H7 (cell line): ENCODE results near the gene TANC1. TPM values are rescaled to one million over a fixed set of nuclear protein-coding genes. Genes with fewer than 3 reads are reported as not detected.

Experiments used
- DNase-seq: peaks from one replicate; pipeline ENCODE4 v3.0.0; 2012
- H3K27me3 ChIP-seq: 2 replicates; pipeline ENCODE4 v1.6.0; 2011; ENCODE audit warnings: mild to moderate bottlenecking, low read length; ENCODE audit not compliant: control insufficient read depth, insufficient read depth
- H3K36me3 ChIP-seq: replicated peaks from 2 replicates; pipeline ENCODE4 v1.5.1; 2011; ENCODE audit warnings: low read length; ENCODE audit not compliant: control insufficient read depth, insufficient read depth
- H3K4me3 ChIP-seq: 2 replicates; pipeline ENCODE4 v1.5.1; 2011; ENCODE audit warnings: low read depth, mild to moderate bottlenecking, control low read depth, low read length, moderate library complexity; ENCODE audit not compliant: insufficient read depth
- total RNA-seq: library from RNA; depleted of rRNA; stranded (reverse); fragments of >200 nt; shearing (Covaris generic); gene quantifications from 2 replicates; pipeline ENCODE4 v1.2.3, GENCODE V29; 2014

Gene TANC1
- total RNA-seq, 1 experiment from 2014 or later = 7.0 TPM

GRCh38 chr2:159206736-159207380, 238.4 kb downstream of the TANC1 start:
- Histone ChIP-seq H3K36me3 (no peaks in the 10 kb centered on the region), H3K4me3 (no peak overlapping the region), H3K27me3 (peaks cover 11% of the 10 kb centered on the region)
- DNase-seq = no peak

- no peaks in the 10 kb centered on the region for H3K36me3 ChIP-seq
- peaks cover 16% of the 10 kb centered on the region for H3K27me3 ChIP-seq
- DNase-seq = peak; percentile 51
- no peak overlapping the region for H3K4me3 ChIP-seq
Measured at GRCh38 chr2:159208438-159208837, 240.0 kb downstream of the TANC1 start.

- DNase-seq = no peak
- Histone ChIP-seq H3K27me3 (peaks cover 17% of the 10 kb centered on the region), H3K4me3 (no peak overlapping the region), H3K36me3 (no peaks in the 10 kb centered on the region)
Measured at GRCh38 chr2:159209341-159210306, 241.2 kb downstream of the TANC1 start.

- no peaks in the 10 kb centered on the region for H3K36me3 ChIP-seq
- peak; percentile 88 for DNase-seq
- no peak overlapping the region for H3K4me3 ChIP-seq
- H3K27me3 ChIP-seq = peaks cover 17% of the 10 kb centered on the region
Measured at GRCh38 chr2:159211447-159212396, 243.3 kb downstream of the TANC1 start.

GRCh38 chr2:159213296-159213695, 244.9 kb downstream of the TANC1 start:
- Histone ChIP-seq H3K4me3 (no peak overlapping the region), H3K27me3 (peaks cover 17% of the 10 kb centered on the region), H3K36me3 (no peaks in the 10 kb centered on the region)
- no peak for DNase-seq

GRCh38 chr2:159214325-159214865, 246.0 kb downstream of the TANC1 start:
- Histone ChIP-seq H3K27me3 (peaks cover 15% of the 10 kb centered on the region), H3K4me3 (no peak overlapping the region), H3K36me3 (no peaks in the 10 kb centered on the region)
- no peak for DNase-seq

GRCh38 chr2:159215116-159215515, 246.7 kb downstream of the TANC1 start:
- Histone ChIP-seq H3K27me3 (peaks cover 9% of the 10 kb centered on the region; the same call in 1 of the 2 replicates), H3K36me3 (no peaks in the 10 kb centered on the region), H3K4me3 (no peak overlapping the region)
- no peak for DNase-seq

GRCh38 chr2:159217676-159218075, 249.2 kb downstream of the TANC1 start:
- H3K27me3 ChIP-seq = peaks cover 6% of the 10 kb centered on the region; the same call in 1 of the 2 replicates
- H3K4me3 ChIP-seq = no peak overlapping the region
- DNase-seq = no peak
- H3K36me3 ChIP-seq = no peaks in the 10 kb centered on the region

GRCh38 chr2:159218389-159218788, 249.9 kb downstream of the TANC1 start:
- no peak for DNase-seq
- Histone ChIP-seq H3K4me3 (no peak overlapping the region), H3K36me3 (no peaks in the 10 kb centered on the region), H3K27me3 (peaks cover 1% of the 10 kb centered on the region; the same call in 1 of the 2 replicates)

- DNase-seq = no peak
- H3K4me3 ChIP-seq = no peak overlapping the region
- H3K27me3 ChIP-seq = no peaks in the 10 kb centered on the region; the same call in 1 of the 2 replicates
- H3K36me3 ChIP-seq = no peaks in the 10 kb centered on the region
Measured at GRCh38 chr2:159219394-159219998, 251.1 kb downstream of the TANC1 start.

GRCh38 chr2:159224061-159224813, 255.8 kb downstream of the TANC1 start:
- DNase-seq = no peak
- Histone ChIP-seq H3K27me3 (no peaks in the 10 kb centered on the region), H3K36me3 (no peaks in the 10 kb centered on the region), H3K4me3 (no peak overlapping the region)

GRCh38 chr2:159225025-159226016, 256.9 kb downstream of the TANC1 start:
- no peak for DNase-seq
- Histone ChIP-seq H3K27me3 (no peaks in the 10 kb centered on the region), H3K4me3 (no peak overlapping the region), H3K36me3 (no peaks in the 10 kb centered on the region)
